Fibroblast of skin of abdomen (primary cell): ENCODE data around the gene IFNA10.
"Not testable (repeated sequence)": the region's sequence is repeated elsewhere in the genome, so short reads cannot be mapped to it uniquely, and the experiment has no call there.

ENCODE experiments used
- DNase-seq: peaks from one replicate; pipeline ENCODE4 v3.0.0-alpha.2; 2013

IFNA10 gene

DNA sequence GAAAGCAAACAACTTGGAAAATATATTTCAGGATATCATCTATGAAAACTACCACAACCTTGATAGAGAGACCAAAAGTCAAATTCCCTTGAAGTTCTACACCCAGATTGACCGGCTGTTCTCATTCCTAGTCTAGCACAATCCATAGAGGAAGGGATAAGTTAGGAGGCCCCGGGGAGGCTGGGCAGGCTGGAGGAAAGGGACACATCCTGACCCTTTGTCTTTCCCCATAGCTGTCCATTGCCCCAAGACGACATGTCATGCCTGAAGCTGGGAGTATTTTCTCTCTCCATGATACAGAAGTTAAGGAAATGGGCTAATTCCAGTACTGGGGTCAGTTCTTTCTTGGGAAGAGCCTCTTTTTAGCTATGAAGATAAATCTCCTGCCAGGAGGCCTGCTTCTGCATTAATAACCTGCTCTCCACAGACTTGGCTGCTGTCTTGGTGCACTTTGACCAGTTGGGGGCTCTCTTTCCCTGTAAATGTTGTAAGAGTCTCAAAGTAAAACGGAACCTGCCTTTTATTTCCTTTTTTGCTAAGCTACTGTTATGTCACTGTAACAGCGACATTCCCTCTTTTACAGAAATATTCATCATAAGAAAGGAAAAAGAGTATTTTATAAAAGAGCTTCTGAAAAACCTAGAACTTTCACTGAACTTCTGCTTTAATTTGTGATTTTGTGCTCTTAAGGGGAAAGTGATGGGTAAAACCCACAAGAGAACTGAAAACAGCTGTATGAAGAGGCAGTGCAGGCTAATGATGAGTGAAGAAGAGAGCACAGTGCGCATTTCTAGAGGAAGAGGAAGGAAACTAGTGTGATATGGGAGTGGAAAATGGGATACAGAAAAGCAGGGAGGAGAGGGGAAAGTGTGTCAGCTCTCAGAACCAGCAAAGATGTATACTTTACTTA is 11.8 kb downstream of the IFNA10 start:
- not testable (repeated sequence) for DNase-seq

DNA sequence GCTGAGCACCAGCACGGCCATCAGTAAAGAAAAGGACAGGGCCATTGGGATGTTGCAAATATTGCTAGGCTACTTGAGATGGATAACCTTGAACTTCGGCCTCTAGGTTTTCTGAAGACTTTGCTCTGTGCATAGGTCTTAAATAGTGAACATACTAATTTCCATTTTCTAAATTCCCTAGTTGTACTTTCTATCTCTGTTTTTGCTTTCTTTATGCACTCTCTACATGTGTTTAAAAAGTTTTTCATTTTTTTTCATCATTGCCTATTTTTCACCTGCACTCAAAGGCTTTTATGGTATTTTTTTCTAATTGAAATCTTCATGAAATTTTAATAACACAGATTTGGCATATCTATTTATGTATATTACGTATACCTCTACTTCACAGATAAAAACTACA is 19.5 kb downstream of the IFNA10 start, which contains the start of gene IFNA4:
Gene IFNA4, minus strand, starts transcription at position 101 of the 400 bp plus-strand sequence. Its CDS starts 56 bp downstream, at position 45.
- DNase-seq, result not testable (repeated sequence)

DNA sequence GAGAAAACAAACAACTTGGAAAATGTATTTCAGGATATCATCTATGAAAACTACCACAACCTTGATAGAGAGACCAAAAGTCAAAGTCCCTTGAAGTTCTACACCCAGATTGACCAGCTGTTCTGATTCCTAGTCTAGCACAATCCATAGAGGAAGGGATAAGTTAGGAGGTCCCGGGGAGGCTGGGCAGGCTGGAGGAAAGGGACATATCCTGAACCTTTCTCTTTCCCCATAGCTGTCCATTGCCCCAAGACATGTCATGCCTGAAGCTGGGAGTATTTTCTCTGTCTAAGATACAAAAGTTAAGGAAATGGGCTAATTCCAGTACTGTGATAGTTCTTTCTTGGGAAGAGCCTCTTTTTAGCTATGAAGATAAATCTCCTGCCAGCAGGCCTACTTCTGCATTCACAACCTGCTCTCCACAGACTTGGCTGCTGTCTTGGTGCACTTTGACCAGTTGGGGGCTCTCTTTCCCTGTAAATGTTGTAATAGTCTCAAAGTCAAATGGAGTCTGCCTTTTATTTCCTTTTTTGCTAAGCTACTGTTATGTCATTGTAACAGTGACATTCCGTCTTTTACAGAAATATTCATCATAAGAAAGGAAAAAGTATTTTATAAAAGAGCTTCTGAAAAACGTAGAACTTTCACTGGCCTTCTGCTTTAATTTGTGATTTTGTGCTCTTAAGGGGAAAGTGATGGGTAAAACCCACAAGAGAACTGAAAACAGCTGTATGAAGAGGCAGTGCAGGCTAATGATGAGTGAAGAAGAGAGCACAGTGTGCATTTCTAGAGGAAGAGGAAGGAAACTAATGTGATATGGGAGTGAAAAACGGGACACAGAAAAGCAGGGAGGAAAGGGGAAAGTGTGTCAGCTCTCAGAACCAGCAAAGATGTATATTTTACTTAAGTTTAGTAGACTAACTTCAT is 23.9 kb downstream of the IFNA10 start:
- peak; percentile 3 for DNase-seq

DNA sequence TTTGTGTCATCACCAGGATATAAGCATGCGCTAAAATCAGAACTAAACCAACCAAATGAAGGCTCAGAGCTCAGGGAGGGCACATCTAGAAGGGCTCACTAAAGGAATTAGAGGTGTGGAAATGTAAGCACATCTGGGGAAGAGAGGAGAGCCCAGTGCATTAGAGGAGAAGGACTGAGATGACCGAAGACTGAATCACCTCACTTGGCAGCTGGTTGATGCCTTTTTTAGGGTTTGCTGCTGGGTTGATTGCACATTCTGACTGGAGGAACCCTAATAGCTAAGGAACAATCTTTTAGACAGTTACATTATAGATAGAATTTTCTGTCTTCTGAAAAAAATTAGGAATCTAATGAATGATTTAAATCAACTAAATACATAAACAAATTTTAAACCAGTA is 32.3 kb downstream of the IFNA10 start:
- DNase-seq, result no peak

DNA sequence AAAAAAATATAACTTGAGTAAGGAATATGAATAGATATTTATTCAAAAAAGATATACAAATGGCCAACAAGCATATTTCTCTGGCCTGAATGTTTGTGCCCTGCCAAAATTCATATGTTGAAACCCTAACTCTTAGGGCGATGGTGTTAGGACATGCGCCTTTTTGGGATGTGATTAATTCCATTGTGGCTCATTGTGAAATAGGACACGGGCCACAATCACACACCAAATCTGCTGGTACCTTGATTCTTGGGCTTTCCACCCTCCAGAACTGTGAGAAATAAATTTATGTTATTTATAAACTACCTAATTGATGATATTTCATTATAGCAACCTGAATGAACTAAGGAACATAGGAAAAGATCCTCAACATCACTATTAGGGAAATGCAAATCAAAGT is 34.8 kb downstream of the IFNA10 start:
- no peak for DNase-seq

DNA sequence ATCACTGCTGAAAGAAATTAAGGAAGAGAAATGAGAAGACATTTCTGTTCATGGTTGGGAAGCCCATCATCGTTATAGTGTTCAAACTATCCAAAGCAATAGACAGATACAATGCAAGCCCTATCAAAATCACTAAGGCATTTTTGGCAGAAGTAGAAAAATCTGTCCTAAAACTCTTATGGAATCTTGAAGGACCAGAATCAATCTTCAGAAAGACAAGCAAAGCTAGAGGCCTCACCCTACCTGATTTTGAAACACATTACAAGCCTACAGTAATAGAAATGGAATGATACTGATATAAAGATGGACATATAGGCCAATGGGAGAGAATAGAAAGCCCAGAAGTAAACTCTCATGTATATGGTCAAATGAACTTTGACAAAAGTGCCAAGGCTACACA is 35.6 kb downstream of the IFNA10 start:
- no peak for DNase-seq

DNA sequence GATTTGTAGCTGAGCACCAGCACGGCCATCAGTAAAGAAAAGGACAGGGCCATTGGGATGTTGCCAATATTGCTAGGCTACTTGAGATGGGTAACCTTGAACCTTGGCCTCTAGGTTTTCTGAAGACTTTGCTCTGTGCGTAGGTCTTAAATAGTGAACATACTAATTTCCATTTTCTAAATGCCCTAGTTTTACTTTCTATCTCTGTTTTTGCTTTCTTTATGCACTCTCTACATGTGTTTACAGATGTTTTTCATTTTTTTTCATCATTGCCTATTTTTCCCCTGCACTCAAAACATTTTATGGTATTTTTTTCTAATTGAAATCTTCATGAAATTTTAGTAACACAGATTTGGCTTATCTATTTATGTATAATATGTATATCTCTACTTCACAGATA is 40.4 kb downstream of the IFNA10 start, which contains the start of gene IFNA21:
Gene IFNA21, minus strand, starts transcription at position 101 of the 400 bp plus-strand sequence. Its CDS starts 48 bp downstream, at position 53.
- not testable (repeated sequence) for DNase-seq

DNA sequence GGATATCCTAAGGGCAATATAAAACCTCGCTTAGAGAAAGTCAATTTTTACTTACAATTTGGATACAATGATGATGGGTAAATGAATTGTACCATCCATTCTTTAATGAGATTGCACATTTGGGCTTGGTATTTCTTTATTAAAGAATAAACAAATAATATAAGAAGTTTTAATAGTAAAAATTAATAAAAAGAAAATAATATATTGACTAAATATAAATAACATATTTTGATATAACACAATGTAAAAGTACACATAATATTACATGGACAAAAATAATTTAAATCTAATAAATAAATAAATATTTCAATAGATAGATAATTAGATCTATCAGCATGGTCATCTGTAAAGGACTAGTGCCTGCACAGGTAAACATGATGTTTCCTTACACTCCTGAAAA is 41.4 kb downstream of the IFNA10 start:
- no peak for DNase-seq

DNA sequence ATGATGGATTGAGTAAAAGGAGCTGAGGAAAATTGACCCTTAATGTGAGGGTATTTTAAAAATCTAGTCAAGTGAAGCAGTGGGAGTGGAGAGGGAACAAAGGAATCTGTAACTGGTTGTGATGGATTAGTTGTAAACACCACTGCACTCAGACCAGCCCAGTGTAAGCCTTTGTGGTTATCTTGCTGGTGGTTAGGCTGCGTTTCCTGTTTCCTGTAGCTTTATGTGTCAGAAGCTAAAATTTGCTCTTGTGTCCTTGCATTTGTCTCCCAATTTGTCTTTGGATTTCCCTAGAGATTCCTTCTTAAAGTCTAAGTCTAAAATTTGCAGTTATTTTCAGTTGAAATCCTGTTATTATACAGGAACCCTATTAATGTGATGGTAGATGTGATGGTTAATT is 46.8 kb downstream of the IFNA10 start:
- DNase-seq, result peak; percentile 7
